Thyroid gland (tissue), 4 donors: ENCODE results near the gene MRTFB.

Experiments used
- POLR2A ChIP-seq, 2 donors: fragments of 450-650 bp; IDR thresholded peaks; one replicate each; pipeline ENCODE4 v1.6.1; 2017; ENCODE audit warnings: antibody characterized with exemption in 2 of 2, mild to moderate bottlenecking in 2 of 2, moderate library complexity in 1 of 2
- TF ChIP-seq, protein P1 (sequence below), 6 experiments: fragments of 200-600 bp in 3 of 6; fragments of 450-650 bp in 3 of 6; sonication (generic) in 3 of 6; IDR thresholded peaks; one replicate each; pipeline ENCODE4 v1.5.1; 2016 to 2019; ENCODE audit warnings: antibody characterized with exemption in 6 of 6, mild to moderate bottlenecking in 2 of 6, inconsistent platforms in 1 of 6, moderate library complexity in 1 of 6

DNA sequence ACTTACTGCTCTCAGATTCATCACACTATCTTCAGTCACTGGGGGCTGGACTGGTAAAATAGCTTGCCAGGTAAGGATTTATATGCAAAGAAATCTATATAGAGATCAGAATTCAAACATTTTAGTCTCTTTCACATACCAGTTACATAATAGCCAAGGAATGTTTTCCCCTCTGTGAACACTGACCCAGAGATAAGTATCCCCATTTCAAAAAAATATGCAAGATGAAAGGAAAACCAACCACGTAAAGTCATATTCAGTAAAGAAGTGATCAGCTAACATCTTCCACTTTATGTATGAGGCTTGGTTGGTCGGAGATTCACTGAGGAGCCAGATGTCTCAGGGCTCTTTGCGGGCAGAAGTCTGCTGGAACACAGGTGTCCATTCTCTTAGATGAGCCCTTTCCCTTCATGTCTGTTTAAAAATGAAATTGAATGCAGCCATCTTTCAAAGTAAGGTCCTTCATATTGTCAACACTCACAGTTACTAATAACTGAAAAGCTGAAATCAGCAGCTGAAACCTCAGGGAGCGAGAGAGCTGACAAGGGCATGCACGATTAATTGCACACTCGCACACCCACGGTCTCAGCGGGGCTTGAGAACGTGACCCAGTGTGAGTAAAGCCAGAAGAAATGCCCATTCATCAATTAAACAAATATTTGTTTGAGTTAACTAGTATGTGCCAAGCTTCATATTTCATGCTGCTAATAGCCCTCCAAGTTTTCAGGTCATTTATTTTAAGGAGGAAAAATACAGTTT lies 161.2 kb downstream of the MRTFB start:
- TF ChIP-seq, protein P1, sequence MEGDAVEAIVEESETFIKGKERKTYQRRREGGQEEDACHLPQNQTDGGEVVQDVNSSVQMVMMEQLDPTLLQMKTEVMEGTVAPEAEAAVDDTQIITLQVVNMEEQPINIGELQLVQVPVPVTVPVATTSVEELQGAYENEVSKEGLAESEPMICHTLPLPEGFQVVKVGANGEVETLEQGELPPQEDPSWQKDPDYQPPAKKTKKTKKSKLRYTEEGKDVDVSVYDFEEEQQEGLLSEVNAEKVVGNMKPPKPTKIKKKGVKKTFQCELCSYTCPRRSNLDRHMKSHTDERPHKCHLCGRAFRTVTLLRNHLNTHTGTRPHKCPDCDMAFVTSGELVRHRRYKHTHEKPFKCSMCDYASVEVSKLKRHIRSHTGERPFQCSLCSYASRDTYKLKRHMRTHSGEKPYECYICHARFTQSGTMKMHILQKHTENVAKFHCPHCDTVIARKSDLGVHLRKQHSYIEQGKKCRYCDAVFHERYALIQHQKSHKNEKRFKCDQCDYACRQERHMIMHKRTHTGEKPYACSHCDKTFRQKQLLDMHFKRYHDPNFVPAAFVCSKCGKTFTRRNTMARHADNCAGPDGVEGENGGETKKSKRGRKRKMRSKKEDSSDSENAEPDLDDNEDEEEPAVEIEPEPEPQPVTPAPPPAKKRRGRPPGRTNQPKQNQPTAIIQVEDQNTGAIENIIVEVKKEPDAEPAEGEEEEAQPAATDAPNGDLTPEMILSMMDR (IDR thresholded peaks at IDR 0.05): no peak
- TF ChIP-seq POLR2A (IDR thresholded peaks at IDR 0.05): no peak
